Left ventricle myocardium inferior (tissue), 1 donor: ENCODE results near the gene BTBD16. TPM values are rescaled to one million over a fixed set of nuclear protein-coding genes. Genes with fewer than 3 reads are reported as not detected.

Source experiments
- DNase-seq: peaks from one replicate; pipeline ENCODE4 v3.0.0-alpha.2; 2020
- H3K27ac ChIP-seq: fragments of 200-600 bp; replicated peaks from 2 replicates; pipeline ENCODE4 v1.8.0; 2021
- H3K27me3 ChIP-seq: fragments of 200-600 bp; 2 replicates; pipeline ENCODE4 v1.8.0; 2021; ENCODE audit warnings: low read depth
- H3K36me3 ChIP-seq: fragments of 200-600 bp; 2 replicates; pipeline ENCODE4 v1.8.0; 2021
- H3K4me1 ChIP-seq: fragments of 200-600 bp; 2 replicates; pipeline ENCODE4 v1.8.0; 2021
- H3K4me3 ChIP-seq: fragments of 200-600 bp; 2 replicates; pipeline ENCODE4 v1.8.0; 2021; ENCODE audit warnings: mild to moderate bottlenecking, moderate library complexity
- H3K9me3 ChIP-seq: fragments of 200-600 bp; replicated peaks from 2 replicates; pipeline ENCODE4 v1.8.0; 2021
- intact Hi-C: fragments of 100-400 bp; cut with micrococcal nuclease; formaldehyde crosslinking; loops from one replicate; pipeline ENCODE4 v1.11.0; 2022
- total RNA-seq: library from RNA; stranded (reverse); fragmentation: NEBNext Ultra II Directional; extraction: Animal tissue kit (Norgen Biotek cat#: 25700); gene quantifications from one replicate; pipeline ENCODE4 v1.2.1, GENCODE V29; 2021
- TF ChIP-seq, protein P1 (sequence below): fragments of 200-600 bp; IDR thresholded peaks from 2 replicates; pipeline ENCODE4 v1.8.0; 2021; ENCODE audit warnings: antibody characterized with exemption, mild to moderate bottlenecking, borderline replicate concordance
- donor health status: DM: no; HTN: yes; CAD: no; lungs with severe emphysema.

Gene BTBD16
- total RNA-seq, 1 donor from 2014 or later: not detected

DNA sequence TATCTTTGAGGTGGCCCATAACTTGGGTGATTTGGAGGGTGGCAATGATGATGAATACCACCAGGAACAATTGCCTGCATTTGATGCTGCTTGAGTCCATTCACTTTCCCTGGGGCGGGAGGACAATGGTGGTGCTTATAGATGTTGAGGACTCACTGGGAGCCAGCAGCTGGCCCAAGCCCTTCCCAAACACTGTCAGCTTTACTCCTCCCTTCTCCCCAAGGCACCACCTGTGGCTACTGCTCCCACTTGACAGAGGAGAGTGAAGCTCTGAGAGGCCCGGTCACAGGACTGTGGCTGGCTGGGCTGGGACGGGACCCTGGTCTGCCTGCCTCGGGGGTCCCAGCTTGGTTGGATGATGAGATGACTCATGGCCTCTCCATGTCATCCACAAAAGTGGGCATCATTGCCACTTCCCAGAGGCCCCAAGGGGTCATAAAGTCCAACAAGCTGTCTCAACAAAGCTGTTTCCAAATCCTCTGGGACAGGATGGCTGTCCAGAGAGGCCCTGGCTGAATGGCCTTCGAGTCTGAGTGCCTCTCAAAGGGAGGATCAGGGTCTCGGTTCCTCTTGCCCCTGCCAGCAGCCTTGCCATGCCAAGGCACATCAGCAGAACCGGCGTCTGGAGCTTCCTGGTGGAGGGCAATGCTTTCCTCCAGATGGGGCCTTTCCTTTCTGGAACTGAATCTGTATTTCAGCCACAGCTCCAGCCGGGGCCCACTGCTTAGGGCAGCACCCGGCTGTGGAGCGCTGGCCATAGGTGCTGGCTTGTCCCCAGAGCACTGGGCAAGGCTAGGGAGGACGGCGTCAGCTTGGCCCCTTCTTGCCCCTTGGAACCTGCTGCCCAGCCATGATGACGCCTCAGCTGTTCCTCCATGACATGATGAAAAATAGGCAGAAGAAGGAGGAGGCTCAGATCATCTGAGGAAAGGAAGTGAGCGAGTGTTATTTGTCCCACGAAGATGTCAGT lies 56.4 kb downstream of the BTBD16 start:
- TF ChIP-seq, protein P1, sequence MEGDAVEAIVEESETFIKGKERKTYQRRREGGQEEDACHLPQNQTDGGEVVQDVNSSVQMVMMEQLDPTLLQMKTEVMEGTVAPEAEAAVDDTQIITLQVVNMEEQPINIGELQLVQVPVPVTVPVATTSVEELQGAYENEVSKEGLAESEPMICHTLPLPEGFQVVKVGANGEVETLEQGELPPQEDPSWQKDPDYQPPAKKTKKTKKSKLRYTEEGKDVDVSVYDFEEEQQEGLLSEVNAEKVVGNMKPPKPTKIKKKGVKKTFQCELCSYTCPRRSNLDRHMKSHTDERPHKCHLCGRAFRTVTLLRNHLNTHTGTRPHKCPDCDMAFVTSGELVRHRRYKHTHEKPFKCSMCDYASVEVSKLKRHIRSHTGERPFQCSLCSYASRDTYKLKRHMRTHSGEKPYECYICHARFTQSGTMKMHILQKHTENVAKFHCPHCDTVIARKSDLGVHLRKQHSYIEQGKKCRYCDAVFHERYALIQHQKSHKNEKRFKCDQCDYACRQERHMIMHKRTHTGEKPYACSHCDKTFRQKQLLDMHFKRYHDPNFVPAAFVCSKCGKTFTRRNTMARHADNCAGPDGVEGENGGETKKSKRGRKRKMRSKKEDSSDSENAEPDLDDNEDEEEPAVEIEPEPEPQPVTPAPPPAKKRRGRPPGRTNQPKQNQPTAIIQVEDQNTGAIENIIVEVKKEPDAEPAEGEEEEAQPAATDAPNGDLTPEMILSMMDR: no peak
- H3K27me3 ChIP-seq: no peaks in the 10 kb centered on the region
- no peak for DNase-seq
- no peaks in the 10 kb centered on the region for H3K9me3 ChIP-seq
- no peak overlapping the region for H3K27ac ChIP-seq
- H3K36me3 ChIP-seq: no peaks in the 10 kb centered on the region
- H3K4me3 ChIP-seq: no peak overlapping the region
- intact Hi-C loops: no loop called here
- no peaks in the 10 kb centered on the region for H3K4me1 ChIP-seq

DNA sequence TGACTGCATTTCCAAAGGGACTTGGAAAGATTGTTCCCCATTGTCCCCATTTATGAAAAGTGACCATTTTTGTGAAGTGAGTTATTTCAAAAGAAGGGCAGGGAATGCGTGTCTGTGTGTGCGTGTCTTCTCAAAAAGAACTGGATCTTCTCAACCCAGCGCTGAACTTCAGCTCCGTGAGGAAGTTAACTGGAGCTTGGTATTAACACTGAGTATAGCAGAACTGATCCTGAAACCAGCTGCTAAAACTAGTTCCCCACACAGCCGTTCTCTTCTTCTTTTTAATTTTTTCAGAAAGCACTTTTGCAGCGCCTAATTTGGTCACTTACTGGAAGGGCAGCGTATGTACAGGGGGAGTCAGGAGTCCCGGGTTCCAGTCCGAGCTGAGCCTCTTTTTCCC lies 57.6 kb downstream of the BTBD16 start:
- H3K27ac ChIP-seq: no peak overlapping the region
- no peak overlapping the region for H3K4me3 ChIP-seq
- TF ChIP-seq, protein P1: no peak
- H3K36me3 ChIP-seq: no peaks in the 10 kb centered on the region
- no peaks in the 10 kb centered on the region for H3K27me3 ChIP-seq
- intact Hi-C loops: no loop called here
- H3K4me1 ChIP-seq: no peaks in the 10 kb centered on the region
- no peaks in the 10 kb centered on the region for H3K9me3 ChIP-seq
- DNase-seq: no peak

DNA sequence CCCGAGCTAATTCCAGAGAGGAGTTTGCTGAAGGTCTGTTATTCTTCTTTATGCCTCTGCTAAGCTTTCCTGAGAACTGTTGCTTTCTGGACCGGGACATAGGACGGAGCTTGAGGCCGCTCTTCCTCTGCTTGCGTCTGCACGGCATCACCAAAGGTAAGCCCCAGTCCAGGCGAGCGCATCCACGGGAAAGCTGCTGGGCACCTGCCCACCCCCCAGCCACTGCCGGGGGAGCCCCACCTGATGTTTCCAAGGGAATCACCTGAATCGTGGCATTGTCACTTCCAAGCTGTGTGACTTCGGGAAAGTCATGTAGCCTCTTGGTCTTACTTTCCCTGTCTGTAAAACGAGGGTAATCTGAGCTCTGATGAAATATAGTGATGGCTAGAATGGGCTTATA lies 58.3 kb downstream of the BTBD16 start:
- Histone ChIP-seq H3K4me1 (no peaks in the 10 kb centered on the region), H3K27me3 (no peaks in the 10 kb centered on the region), H3K27ac (no peak overlapping the region), H3K9me3 (no peaks in the 10 kb centered on the region), H3K4me3 (no peak overlapping the region), H3K36me3 (no peaks in the 10 kb centered on the region)
- no peak for DNase-seq
- intact Hi-C loops: no loop called here
- TF ChIP-seq, protein P1: no peak

DNA sequence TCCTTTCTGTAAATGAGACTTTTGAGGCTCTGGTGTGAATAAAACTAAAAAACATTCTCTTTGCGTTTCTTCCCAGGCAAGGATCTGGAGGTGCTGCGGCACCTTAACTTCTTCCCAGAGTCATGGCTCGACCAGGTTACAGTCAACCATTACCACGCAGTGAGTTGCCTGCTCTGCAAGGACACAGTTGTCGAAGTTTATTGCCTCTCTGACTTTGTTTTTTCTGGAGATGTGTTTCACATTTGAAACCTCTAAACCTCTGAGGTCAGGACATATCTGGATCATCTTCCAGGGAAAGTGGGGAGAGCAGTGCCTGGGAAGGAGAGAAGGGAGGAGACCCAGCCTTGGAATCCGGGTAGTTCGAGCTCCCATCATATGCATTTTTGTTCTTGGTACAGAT lies 60.0 kb downstream of the BTBD16 start:
- H3K4me1 ChIP-seq: no peaks in the 10 kb centered on the region
- TF ChIP-seq, protein P1: no peak
- intact Hi-C loops: no loop called here
- no peaks in the 10 kb centered on the region for H3K27me3 ChIP-seq
- no peak overlapping the region for H3K27ac ChIP-seq
- H3K36me3 ChIP-seq: no peaks in the 10 kb centered on the region
- DNase-seq: no peak
- H3K4me3 ChIP-seq: no peak overlapping the region
- no peaks in the 10 kb centered on the region for H3K9me3 ChIP-seq

DNA sequence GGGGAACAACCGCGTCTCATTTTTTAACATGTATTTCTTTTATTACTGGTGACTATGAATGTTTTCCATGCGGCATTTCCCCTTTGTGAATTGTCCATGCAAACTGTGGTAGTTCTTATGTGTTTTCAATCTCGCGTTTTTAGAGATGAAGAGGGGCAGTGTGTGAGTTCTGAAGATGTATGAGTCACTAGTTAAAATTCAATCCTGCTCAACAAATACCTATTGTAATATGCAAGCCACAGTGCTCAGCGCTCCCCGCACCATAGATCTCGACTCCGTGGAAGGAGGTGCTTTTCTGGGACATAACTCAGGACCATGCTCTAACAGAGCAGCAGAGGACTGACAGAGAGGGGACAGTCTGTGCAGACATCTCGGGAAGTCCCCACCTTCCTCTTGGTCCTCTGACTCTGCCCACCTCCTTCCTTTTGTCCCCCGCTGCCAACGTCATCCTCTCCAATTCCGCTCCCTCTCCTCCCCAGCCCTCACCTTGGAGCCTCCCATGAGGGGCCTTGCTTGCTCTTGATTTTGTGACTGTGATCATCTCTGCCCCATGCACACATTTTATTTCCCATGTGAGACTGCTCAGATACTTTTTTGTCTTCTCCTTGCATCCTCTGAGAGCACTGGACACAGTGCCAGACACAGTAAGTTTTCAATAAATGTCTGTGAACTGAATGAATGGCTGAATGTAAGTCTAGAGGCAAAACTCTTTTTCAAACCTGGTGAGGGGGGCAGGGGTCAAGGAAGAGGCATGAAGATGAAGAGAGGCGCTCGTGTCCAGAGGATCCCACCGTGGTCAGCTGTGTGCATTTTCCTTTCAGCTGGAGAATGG lies 60.7 kb downstream of the BTBD16 start:
- Histone ChIP-seq H3K27ac (no peak overlapping the region), H3K27me3 (no peaks in the 10 kb centered on the region), H3K4me3 (no peak overlapping the region), H3K4me1 (no peaks in the 10 kb centered on the region), H3K9me3 (no peaks in the 10 kb centered on the region), H3K36me3 (no peaks in the 10 kb centered on the region)
- intact Hi-C loops: no loop called here
- TF ChIP-seq, protein P1: no peak
- no peak for DNase-seq
